Mesothelial cell of epicardium (in vitro differentiated cells): ENCODE measurements around the gene PCAT6. TPM values are rescaled to one million over a fixed set of nuclear protein-coding genes. Genes with fewer than 3 reads are reported as not detected.

Experiments used
- DNase-seq, 2 experiments: peaks; one replicate each; pipeline ENCODE4 v3.0.0; 2021; ENCODE audit warnings: low spot score in 2 of 2; ENCODE audit not compliant: unreplicated experiment in 2 of 2
- H3K27ac Mint-ChIP-seq: 2 replicates; pipeline ENCODE4 v1.8.0; 2021; ENCODE audit warnings: mixed read lengths
- H3K27me3 Mint-ChIP-seq: 2 replicates; pipeline ENCODE4 v1.8.0; 2021; ENCODE audit warnings: low read depth, mixed read lengths
- H3K36me3 Mint-ChIP-seq: 2 replicates; pipeline ENCODE4 v1.8.0; 2021; ENCODE audit warnings: mixed read lengths
- H3K4me1 Mint-ChIP-seq: 2 replicates; pipeline ENCODE4 v1.8.0; 2021; ENCODE audit warnings: mixed read lengths
- H3K4me3 Mint-ChIP-seq: 2 replicates; pipeline ENCODE4 v1.8.0; 2021; ENCODE audit warnings: mild to moderate bottlenecking, moderate library complexity, mixed read lengths
- H3K9me3 Mint-ChIP-seq: 2 replicates; pipeline ENCODE4 v1.8.0; 2021; ENCODE audit warnings: mixed read lengths
- total RNA-seq: library from RNA; stranded (reverse); gene quantifications from 3 replicates; pipeline ENCODE4 v1.2.1, GENCODE V29; 2021
- TF ChIP-seq, protein P1 (sequence below): fragments of 200-600 bp; sonication (generic); IDR thresholded peaks from one replicate; pipeline ENCODE4 v1.5.0; 2021; ENCODE audit warnings: antibody characterized with exemption; ENCODE audit not compliant: unreplicated experiment

The PCAT6 gene
- total RNA-seq, 1 donor from 2014 or later, result 9.9 TPM

GRCh38 chr1:202798260-202798659 lies 12.5 kb upstream of the PCAT6 start:
- Mint-ChIP-seq H3K27ac (no peak overlapping the region), H3K4me3 (no peak overlapping the region), H3K36me3 (peaks cover 8% of the 10 kb centered on the region), H3K4me1 (peaks cover 32% of the 10 kb centered on the region), H3K27me3 (no peaks in the 10 kb centered on the region), H3K9me3 (peaks cover 3% of the 10 kb centered on the region)
- TF ChIP-seq, protein P1, sequence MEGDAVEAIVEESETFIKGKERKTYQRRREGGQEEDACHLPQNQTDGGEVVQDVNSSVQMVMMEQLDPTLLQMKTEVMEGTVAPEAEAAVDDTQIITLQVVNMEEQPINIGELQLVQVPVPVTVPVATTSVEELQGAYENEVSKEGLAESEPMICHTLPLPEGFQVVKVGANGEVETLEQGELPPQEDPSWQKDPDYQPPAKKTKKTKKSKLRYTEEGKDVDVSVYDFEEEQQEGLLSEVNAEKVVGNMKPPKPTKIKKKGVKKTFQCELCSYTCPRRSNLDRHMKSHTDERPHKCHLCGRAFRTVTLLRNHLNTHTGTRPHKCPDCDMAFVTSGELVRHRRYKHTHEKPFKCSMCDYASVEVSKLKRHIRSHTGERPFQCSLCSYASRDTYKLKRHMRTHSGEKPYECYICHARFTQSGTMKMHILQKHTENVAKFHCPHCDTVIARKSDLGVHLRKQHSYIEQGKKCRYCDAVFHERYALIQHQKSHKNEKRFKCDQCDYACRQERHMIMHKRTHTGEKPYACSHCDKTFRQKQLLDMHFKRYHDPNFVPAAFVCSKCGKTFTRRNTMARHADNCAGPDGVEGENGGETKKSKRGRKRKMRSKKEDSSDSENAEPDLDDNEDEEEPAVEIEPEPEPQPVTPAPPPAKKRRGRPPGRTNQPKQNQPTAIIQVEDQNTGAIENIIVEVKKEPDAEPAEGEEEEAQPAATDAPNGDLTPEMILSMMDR, result no peak
- DNase-seq, result no peak

GRCh38 chr1:202798792-202799331 lies 11.9 kb upstream of the PCAT6 start:
- DNase-seq, result no peak
- Mint-ChIP-seq H3K27me3 (no peaks in the 10 kb centered on the region), H3K27ac (no peak overlapping the region), H3K4me3 (no peak overlapping the region), H3K9me3 (peaks cover 3% of the 10 kb centered on the region), H3K36me3 (peaks cover 8% of the 10 kb centered on the region), H3K4me1 (peaks cover 32% of the 10 kb centered on the region)
- TF ChIP-seq, protein P1, result no peak

DNA sequence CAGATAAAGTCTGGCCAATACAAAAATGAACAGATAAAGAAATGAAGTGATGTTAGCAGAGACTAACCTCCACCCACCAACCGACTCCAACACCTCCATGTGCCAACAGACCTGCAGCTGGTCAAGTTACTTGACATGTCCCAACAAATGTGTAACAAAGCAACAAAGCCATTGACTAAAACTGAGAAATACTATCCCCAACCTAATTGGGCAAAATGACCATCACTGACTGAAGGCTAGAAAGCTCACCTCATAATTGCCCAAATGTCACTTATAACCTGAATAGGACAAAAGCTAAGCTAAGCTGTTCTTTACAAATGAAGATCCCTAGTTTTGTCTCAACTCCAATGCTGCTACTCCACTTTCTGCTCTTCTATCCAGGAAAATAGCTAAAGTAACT lies 10.0 kb upstream of the PCAT6 start:
- Mint-ChIP-seq H3K4me1 (peaks cover 40% of the 10 kb centered on the region), H3K27ac (peak overlapping the region; percentile 51), H3K9me3 (peaks cover 3% of the 10 kb centered on the region), H3K4me3 (no peak overlapping the region), H3K27me3 (no peaks in the 10 kb centered on the region), H3K36me3 (peaks cover 8% of the 10 kb centered on the region)
- TF ChIP-seq, protein P1, result no peak
- DNase-seq, result no peak

GRCh38 chr1:202801175-202801574 lies 9.6 kb upstream of the PCAT6 start:
- DNase-seq, result no peak
- Mint-ChIP-seq H3K9me3 (peaks cover 3% of the 10 kb centered on the region), H3K27me3 (no peaks in the 10 kb centered on the region), H3K4me1 (peaks cover 44% of the 10 kb centered on the region), H3K36me3 (peaks cover 8% of the 10 kb centered on the region), H3K27ac (no peak overlapping the region), H3K4me3 (no peak overlapping the region)
- TF ChIP-seq, protein P1, result no peak

- no peak for DNase-seq
- TF ChIP-seq, protein P1, result no peak
- no peak overlapping the region for H3K4me3 Mint-ChIP-seq
- H3K4me1 Mint-ChIP-seq, result peaks cover 46% of the 10 kb centered on the region
- peaks cover 8% of the 10 kb centered on the region for H3K36me3 Mint-ChIP-seq
- peaks cover 3% of the 10 kb centered on the region for H3K9me3 Mint-ChIP-seq
- no peaks in the 10 kb centered on the region for H3K27me3 Mint-ChIP-seq
- no peak overlapping the region for H3K27ac Mint-ChIP-seq
Measured at GRCh38 chr1:202802034-202802433, 8.7 kb upstream of the PCAT6 start.
